ENCODE data around the gene TTC28. TPM values are rescaled to one million over a fixed set of nuclear protein-coding genes. Genes with fewer than 3 reads are reported as not detected.

The TTC28 gene
- total RNA-seq, 1 donor from 2014 or later: 23.2 TPM

GRCh38 chr22:28147401-28147800 lies 532.2 kb downstream of the TTC28 start:
- Histone ChIP-seq H3K79me2 (ENCODE audit: insufficient read depth, low read length) (no peaks in the 10 kb centered on the region), H4K20me1 (ENCODE audit: insufficient read depth, low read length) (no peaks in the 10 kb centered on the region), H3K36me3 (ENCODE audit: insufficient read depth, low read length) (no peaks in the 10 kb centered on the region), H3K4me2 (ENCODE audit: low read length) (no peak overlapping the region), H3K4me3 (ENCODE audit: insufficient read depth, low read depth, low read length) (no peak overlapping the region), H3K9me3 (ENCODE audit: insufficient read depth, low read depth, low read length) (no peaks in the 10 kb centered on the region), H3K4me1 (ENCODE audit: insufficient read depth, low read length) (peaks cover 8% of the 10 kb centered on the region), H2AFZ (ENCODE audit: low read depth, low read length) (no peak overlapping the region), H3K27me3 (ENCODE audit: insufficient read depth, low read length) (peaks cover 3% of the 10 kb centered on the region), H3K9ac (ENCODE audit: low read length) (no peak overlapping the region), H3K27ac (ENCODE audit: low read depth, low read length) (no peak overlapping the region)
- TF ChIP-seq EZH2 (IDR thresholded peaks at IDR 0.05; ENCODE audit: insufficient read depth, low read length) (no peak), CTCF (IDR thresholded peaks at IDR 0.05; ENCODE audit: insufficient read depth, low read depth, low read length) (no peak)
- Mint-ChIP-seq H3K9me3 (ENCODE audit: unreplicated experiment) (no peaks in the 10 kb centered on the region), H3K27ac (ENCODE audit: unreplicated experiment) (peak overlapping the region; percentile 19), H3K4me1 (ENCODE audit: low read depth, unreplicated experiment) (peaks cover 32% of the 10 kb centered on the region), H3K27me3 (ENCODE audit: low read depth, unreplicated experiment) (no peaks in the 10 kb centered on the region), H3K36me3 (ENCODE audit: low read depth, unreplicated experiment) (no peaks in the 10 kb centered on the region), H3K4me3 (ENCODE audit: unreplicated experiment) (no peak overlapping the region)
- no peak for FAIRE-seq
- DNase-seq (ENCODE audit: low read depth): no peak

- H3K27me3 Mint-ChIP-seq (ENCODE audit: low read depth, unreplicated experiment): no peaks in the 10 kb centered on the region
- DNase-seq (ENCODE audit: low read depth): peak; percentile 52
- H3K27ac Mint-ChIP-seq (ENCODE audit: unreplicated experiment): peak overlapping the region; percentile 37
- Histone ChIP-seq H3K27ac (ENCODE audit: low read depth, low read length) (no peak overlapping the region), H3K4me1 (ENCODE audit: insufficient read depth, low read length) (peaks cover 13% of the 10 kb centered on the region), H3K9ac (ENCODE audit: low read length) (no peak overlapping the region), H3K36me3 (ENCODE audit: insufficient read depth, low read length) (no peaks in the 10 kb centered on the region), H4K20me1 (ENCODE audit: insufficient read depth, low read length) (no peaks in the 10 kb centered on the region), H3K79me2 (ENCODE audit: insufficient read depth, low read length) (no peaks in the 10 kb centered on the region), H2AFZ (ENCODE audit: low read depth, low read length) (no peak overlapping the region), H3K4me3 (ENCODE audit: insufficient read depth, low read depth, low read length) (no peak overlapping the region), H3K27me3 (ENCODE audit: insufficient read depth, low read length) (peaks cover 3% of the 10 kb centered on the region), H3K4me2 (ENCODE audit: low read length) (no peak overlapping the region), H3K9me3 (ENCODE audit: insufficient read depth, low read depth, low read length) (no peaks in the 10 kb centered on the region)
- H3K4me1 Mint-ChIP-seq (ENCODE audit: low read depth, unreplicated experiment): peaks cover 38% of the 10 kb centered on the region
- H3K36me3 Mint-ChIP-seq (ENCODE audit: low read depth, unreplicated experiment): no peaks in the 10 kb centered on the region
- no peaks in the 10 kb centered on the region for H3K9me3 Mint-ChIP-seq (ENCODE audit: unreplicated experiment)
- H3K4me3 Mint-ChIP-seq (ENCODE audit: unreplicated experiment): no peak overlapping the region
- TF ChIP-seq CTCF (IDR thresholded peaks at IDR 0.05; ENCODE audit: insufficient read depth, low read depth, low read length): no peak
- no peak for TF ChIP-seq EZH2 (IDR thresholded peaks at IDR 0.05; ENCODE audit: insufficient read depth, low read length)
- peak; percentile 26 for FAIRE-seq
Observed at GRCh38 chr22:28146401-28147314, 533.0 kb downstream of the TTC28 start.
